GM18951 (cell line): ENCODE data around the gene ZNF175.
"Not testable (repeated sequence)": the region's sequence is repeated elsewhere in the genome, so short reads cannot be mapped to it uniquely, and the experiment has no call there.

ENCODE experiments used
- POLR2A ChIP-seq: IDR thresholded peaks from 4 replicates; pipeline ENCODE4 v1.6.1; 2011; ENCODE audit warnings: mild to moderate bottlenecking; ENCODE audit not compliant: insufficient read length, insufficient read depth; ENCODE audit errors: extremely low read depth
- in situ Hi-C: fragments of 300-500 bp; cut with MboI; formaldehyde crosslinking; loops from one replicate; pipeline ENCODE4 v1.12.0; 2022; ENCODE audit warnings: low sequenced_read_pairs, mixed read lengths, inconsistent platforms; ENCODE audit not compliant: unreplicated experiment

Gene ZNF175

GRCh38 chr19:51602189-51602854 lies 31.2 kb downstream of the ZNF175 start:
- in situ Hi-C loops = no loop called here

GRCh38 chr19:51607077-51607476 lies 36.0 kb downstream of the ZNF175 start:
- TF ChIP-seq POLR2A = no peak
- in situ Hi-C loops = no loop called here

More at GRCh38 chr19:51602189-51602854, 31.2 kb downstream of the ZNF175 start:
- no peak for TF ChIP-seq POLR2A

GRCh38 chr19:51607920-51608562 lies 37.0 kb downstream of the ZNF175 start:
- no peak for TF ChIP-seq POLR2A
- in situ Hi-C loops = no loop called here

- TF ChIP-seq POLR2A = no peak
- in situ Hi-C loops = no loop called here
Measured at GRCh38 chr19:51610576-51610975, 39.5 kb downstream of the ZNF175 start.

- in situ Hi-C loops = no loop called here
- no peak for TF ChIP-seq POLR2A
Measured at GRCh38 chr19:51614789-51615188, 43.7 kb downstream of the ZNF175 start.

- in situ Hi-C loops = no loop called here
- no peak for TF ChIP-seq POLR2A
Measured at GRCh38 chr19:51615991-51616390, 44.9 kb downstream of the ZNF175 start.

GRCh38 chr19:51621178-51621577 lies 50.1 kb downstream of the ZNF175 start:
- in situ Hi-C loops = no loop called here

GRCh38 chr19:51626675-51627074 lies 55.6 kb downstream of the ZNF175 start:
- TF ChIP-seq POLR2A = no peak
- in situ Hi-C loops = no loop called here

More at GRCh38 chr19:51621178-51621577, 50.1 kb downstream of the ZNF175 start:
- TF ChIP-seq POLR2A = no peak

- in situ Hi-C loops = no loop called here
- no peak for TF ChIP-seq POLR2A
Measured at GRCh38 chr19:51627491-51628138, 56.5 kb downstream of the ZNF175 start.

- TF ChIP-seq POLR2A = no peak
- in situ Hi-C loops = no loop called here
Measured at GRCh38 chr19:51628153-51628939, 57.3 kb downstream of the ZNF175 start.

- in situ Hi-C loops = not testable (repeated sequence)
Measured at GRCh38 chr19:51630315-51630714, 59.2 kb downstream of the ZNF175 start, which contains the start of gene SIGLEC5. Gene SIGLEC5, minus strand, starts transcription at chr19:51630401. Its CDS starts 66 bp downstream, at chr19:51630335.

GRCh38 chr19:51632126-51632525 lies 61.0 kb downstream of the ZNF175 start:
- no peak for TF ChIP-seq POLR2A
- in situ Hi-C loops = no loop called here

GRCh38 chr19:51637362-51637978 lies 66.4 kb downstream of the ZNF175 start:
- in situ Hi-C loops = no loop called here
- TF ChIP-seq POLR2A = no peak
